KG1 (cell line): ENCODE data around the gene ITPR2.
"Not testable (repeated sequence)": the region's sequence is repeated elsewhere in the genome, so short reads cannot be mapped to it uniquely, and the experiment has no call there.

Source experiments
- DNase-seq: peaks from one replicate; lab custom pipeline; 2025; lab: John Stamatoyannopoulos, UW

Gene ITPR2

GRCh38 chr12:26623136-26623535 lies 209.9 kb downstream of the ITPR2 start:
- DNase-seq, result no peak

GRCh38 chr12:26622601-26623000 lies 210.4 kb downstream of the ITPR2 start:
- DNase-seq, result no peak

GRCh38 chr12:26621932-26622331 lies 211.1 kb downstream of the ITPR2 start:
- no peak for DNase-seq

GRCh38 chr12:26620907-26621306 lies 212.1 kb downstream of the ITPR2 start:
- no peak for DNase-seq

GRCh38 chr12:26617513-26617912 lies 215.5 kb downstream of the ITPR2 start:
- no peak for DNase-seq

GRCh38 chr12:26614011-26614616 lies 218.9 kb downstream of the ITPR2 start:
- DNase-seq, result peak; percentile 28

- no peak for DNase-seq
These were observed 220.8 kb downstream of the ITPR2 start for GRCh38 chr12:26612203-26612602.

- DNase-seq, result no peak
These were observed 221.4 kb downstream of the ITPR2 start for GRCh38 chr12:26611598-26611997.

GRCh38 chr12:26610774-26611173 lies 222.2 kb downstream of the ITPR2 start:
- no peak for DNase-seq

- DNase-seq, result no peak
These were observed 223.0 kb downstream of the ITPR2 start for GRCh38 chr12:26609986-26610385.

GRCh38 chr12:26608706-26609105 lies 224.3 kb downstream of the ITPR2 start:
- DNase-seq, result no peak

- no peak for DNase-seq
These were observed 224.7 kb downstream of the ITPR2 start for GRCh38 chr12:26608273-26608672.

GRCh38 chr12:26606911-26607310 lies 226.1 kb downstream of the ITPR2 start:
- no peak for DNase-seq

GRCh38 chr12:26604813-26605212 lies 228.2 kb downstream of the ITPR2 start:
- not testable (repeated sequence) for DNase-seq

- DNase-seq, result no peak
These were observed 233.8 kb downstream of the ITPR2 start for GRCh38 chr12:26599096-26599695.

GRCh38 chr12:26595806-26596205 lies 237.2 kb downstream of the ITPR2 start:
- no peak for DNase-seq

- DNase-seq, result no peak
These were observed 252.4 kb downstream of the ITPR2 start for GRCh38 chr12:26580619-26581018.

- no peak for DNase-seq
These were observed 256.7 kb downstream of the ITPR2 start for GRCh38 chr12:26576266-26576665.

- DNase-seq, result no peak
These were observed 259.6 kb downstream of the ITPR2 start for GRCh38 chr12:26573225-26573909.

- no peak for DNase-seq
These were observed 260.9 kb downstream of the ITPR2 start for GRCh38 chr12:26572137-26572536.

- no peak for DNase-seq
These were observed 261.4 kb downstream of the ITPR2 start for GRCh38 chr12:26571560-26571959.

GRCh38 chr12:26567126-26567525 lies 265.9 kb downstream of the ITPR2 start:
- DNase-seq, result no peak

- DNase-seq, result no peak
These were observed 266.3 kb downstream of the ITPR2 start for GRCh38 chr12:26566675-26567074.

GRCh38 chr12:26566186-26566585 lies 266.8 kb downstream of the ITPR2 start:
- no peak for DNase-seq
